NOMO-1 (cell line): Measurements from ENCODE around the gene GPER1.
"Not testable (repeated sequence)": the region's sequence is repeated elsewhere in the genome, so short reads cannot be mapped to it uniquely, and the experiment has no call there.

Source experiments
- DNase-seq, 2 experiments: peaks; one replicate each; lab custom pipeline; 2025; ENCODE audit not compliant: unreplicated experiment in 2 of 2; lab: John Stamatoyannopoulos, UW

GPER1 gene

DNA sequence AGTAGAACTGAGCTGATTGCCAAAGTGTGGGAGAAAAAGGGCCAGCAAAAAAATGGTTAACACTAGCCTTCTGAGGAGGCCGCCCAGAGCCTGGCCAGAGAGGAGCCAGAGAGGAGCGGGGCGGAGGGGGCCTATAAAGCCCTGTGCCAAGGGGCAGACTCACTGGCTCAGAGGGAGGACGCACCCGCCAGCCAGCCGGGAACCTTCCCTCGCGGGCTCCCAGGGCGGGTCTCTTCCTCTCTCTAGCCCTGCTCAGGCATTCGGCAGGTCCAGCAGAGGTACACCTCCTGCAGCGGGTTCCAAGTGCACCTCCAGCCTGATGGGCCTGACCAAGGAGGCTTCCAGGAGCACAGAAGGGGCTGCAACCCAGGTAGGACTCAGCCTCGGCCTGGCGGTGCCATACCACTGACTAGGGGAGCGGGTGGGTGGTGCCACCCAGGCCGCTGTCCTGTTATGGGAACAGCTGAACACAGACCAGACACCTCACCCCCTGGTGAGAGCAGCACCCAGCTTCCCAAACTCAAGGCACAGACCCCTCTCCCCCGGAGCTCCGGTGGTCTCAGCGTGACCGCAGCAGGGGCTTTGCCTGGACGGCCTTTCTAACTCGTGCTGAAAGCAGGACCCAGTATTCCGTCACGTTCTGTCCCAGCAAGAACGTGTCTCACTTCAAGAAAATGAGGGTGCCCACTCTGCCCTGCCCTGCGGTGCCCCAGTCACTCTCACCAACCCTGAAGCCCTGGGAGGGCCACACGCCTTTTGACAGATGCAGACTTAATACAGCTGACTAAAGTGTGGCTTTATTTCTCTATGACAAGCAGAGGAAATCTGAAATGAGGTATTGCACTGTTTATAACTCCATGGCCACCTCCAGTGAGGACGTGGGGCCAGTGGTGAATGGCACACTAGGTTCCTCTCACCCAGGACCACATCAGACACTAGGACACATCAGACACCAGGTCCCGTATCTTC lies at the start of gene GPER1:
TSS of gene GPER1 (plus strand) at position 162 of the 969 bp plus-strand sequence. CDS start 3,616 bp downstream, outside the sequence.
- DNase-seq: no peak

DNA sequence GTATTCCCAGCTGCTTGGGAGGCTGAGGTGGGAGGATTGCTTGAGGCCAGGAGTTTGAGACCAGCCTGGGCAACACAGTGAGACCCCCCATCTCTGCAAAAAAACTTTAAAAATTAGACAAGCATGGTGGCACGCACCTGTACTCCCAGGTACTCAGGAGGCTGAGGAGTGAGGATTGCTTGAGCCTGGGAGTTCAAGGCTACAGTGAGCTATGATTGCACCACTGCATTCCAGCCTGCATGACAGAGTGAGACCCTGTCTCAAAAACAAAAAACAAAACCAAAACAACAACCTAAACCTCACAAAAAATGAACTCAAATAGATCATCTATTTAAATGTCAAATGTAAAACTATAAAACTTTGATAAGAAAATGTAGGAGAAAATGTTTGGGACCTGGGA lies 47.7 kb upstream of the GPER1 start:
- not testable (repeated sequence) for DNase-seq

DNA sequence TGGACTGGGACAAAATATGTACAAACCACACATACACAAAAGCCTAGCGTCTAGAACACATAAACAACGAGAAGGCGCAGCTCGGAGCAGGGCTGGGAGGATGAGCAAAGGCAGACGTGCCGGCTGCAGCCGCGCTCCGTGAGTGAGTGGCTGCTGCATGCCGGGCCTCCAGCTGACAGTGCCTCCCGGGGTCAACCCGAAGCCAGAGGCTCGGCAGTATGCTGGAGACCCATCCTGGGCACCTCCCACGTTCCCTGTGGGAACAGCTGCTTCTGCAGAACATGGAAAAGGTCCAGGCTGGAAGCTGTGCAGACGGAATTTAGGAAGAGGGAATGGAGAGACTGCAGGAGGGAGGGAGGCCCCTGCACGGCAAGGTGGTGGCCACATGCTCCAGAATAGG lies 47.1 kb upstream of the GPER1 start:
- no peak for DNase-seq

DNA sequence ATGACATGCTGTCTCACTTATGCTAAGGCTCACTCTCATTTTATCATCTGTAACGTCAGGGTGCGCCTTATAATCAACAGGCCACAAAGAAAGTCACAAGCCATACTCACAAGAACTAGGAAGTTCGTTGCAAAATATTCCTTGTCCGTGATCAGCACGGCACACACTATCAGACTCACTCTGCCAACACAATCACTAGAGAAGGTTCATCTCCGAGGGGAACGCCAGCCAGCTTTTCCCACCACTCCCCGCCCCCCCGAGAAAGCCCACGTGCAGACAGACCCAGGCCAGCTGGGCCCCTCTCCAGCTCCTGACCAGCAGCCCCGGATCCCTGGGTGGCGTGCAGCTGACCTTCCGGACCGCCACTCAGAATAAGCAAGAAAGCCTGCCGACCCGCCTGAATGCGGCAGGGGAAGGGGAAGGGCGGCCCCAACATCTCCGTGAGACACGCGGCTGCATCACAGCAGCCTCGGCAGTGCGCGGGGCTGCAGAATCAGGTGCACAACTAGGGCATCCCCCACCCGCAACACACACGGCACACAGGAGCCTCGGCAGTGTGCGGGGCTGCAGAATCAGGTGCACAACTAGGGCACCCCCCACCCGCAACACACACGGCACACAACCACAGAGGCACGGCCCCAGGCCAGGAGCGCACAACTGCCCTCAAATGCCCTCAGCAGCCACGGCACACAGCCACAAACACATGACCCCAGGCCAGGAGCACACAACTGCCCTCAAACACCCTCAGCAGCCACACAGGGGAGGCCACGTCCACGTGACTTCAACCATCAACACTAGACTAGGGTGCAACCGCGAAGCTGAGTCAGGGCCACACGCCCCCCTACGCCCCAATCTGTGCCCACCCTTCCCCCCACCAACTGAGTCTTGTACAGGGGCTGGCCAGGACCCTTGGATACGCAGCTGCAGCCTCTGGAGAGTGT lies 46.1 kb upstream of the GPER1 start:
- DNase-seq: no peak

DNA sequence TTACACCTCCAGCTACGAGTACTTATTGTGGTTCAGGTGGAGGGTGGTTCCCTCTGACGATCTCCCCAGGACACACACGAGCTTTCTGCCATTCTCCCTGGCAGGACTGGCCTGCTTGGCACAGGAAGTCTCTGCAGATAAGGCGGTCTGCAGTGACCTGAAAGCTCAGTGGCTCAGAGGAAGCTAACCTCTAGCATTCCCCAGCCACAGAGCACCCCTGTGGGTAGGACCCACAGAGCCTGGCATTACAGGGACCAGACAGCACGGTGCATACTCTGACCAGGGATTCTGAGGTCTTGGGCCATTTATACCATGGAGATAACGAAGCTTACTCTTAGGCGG lies 45.5 kb upstream of the GPER1 start:
- DNase-seq: no peak

DNA sequence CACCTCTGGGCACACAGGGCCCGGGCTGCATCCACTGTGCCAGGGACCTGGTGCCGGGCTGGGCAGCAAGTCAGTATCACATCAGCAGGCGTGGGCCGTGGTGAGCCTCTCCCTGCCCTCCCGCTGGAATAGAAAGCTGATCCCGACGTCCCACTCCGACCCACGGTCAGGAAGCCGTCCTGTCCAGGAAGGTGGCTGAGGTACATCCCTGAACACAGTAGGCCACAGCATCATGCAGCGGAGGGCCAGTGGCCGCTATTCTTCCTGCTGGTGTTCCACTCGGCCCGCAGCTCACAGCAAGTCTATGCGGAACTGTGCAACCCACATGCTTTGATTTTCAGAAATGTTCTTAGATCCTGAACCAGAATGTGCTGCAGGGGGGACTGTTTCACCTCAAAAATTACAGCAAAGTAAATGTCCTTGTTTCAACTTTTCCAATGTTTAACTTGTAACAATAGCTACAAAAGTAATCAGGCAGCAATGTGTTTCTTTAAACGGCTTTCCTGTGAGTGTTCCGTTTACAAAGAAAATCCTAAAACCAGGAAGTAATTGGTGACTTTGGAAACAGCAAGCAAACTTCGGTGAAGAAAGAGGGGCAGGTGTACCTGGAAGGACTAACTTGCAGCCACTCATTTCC lies 44.2 kb upstream of the GPER1 start:
- DNase-seq: no peak

DNA sequence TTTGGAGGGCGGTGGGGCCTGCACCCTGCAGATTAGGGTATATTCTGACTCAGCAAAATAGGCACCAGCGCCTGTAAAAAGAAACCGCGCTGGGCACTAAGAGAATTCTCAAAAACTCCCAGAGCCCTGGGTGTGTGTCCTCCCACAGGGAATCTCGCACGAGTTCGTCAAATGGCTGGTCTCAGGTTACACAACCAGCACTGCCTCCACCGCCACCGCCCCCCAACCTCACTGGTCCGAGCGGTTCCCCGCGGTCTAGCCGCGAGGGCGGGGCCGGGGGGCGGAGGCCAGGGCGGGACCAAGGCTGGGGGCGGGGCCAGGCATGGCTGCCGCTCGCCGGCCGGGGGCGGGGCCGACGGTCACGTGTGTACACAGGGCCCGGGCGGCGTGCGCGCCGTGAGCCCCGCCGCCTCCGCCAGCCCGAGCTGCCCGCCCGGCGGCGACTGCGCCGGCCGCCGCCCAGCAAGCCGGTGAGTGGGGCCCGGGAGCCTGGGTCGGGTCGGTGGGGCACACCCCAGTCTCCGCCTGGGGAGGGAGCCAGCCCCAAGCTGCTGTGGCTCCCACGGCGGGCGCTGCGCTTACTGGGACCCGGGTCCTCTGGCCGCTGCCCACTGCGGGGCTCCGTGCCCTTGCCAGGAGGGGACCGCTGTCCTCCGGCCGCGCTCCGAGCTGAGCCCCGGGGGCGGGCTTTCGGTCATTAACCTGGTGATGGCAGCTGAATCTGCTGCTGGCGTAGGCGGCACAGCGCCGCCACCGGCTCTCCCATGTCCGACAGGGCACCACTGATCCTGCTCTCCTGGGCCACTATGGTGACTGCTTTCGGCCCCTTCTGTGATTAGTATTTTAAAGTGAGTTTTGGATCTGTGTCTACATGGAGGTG lies 43.5 kb upstream of the GPER1 start, which contains the start of gene GPR146:
TSS of gene GPR146 (plus strand) at position 358 of the 880 bp plus-strand sequence. CDS start 12,970 bp downstream, outside the sequence.
- DNase-seq: peak; percentile 87 to 94

DNA sequence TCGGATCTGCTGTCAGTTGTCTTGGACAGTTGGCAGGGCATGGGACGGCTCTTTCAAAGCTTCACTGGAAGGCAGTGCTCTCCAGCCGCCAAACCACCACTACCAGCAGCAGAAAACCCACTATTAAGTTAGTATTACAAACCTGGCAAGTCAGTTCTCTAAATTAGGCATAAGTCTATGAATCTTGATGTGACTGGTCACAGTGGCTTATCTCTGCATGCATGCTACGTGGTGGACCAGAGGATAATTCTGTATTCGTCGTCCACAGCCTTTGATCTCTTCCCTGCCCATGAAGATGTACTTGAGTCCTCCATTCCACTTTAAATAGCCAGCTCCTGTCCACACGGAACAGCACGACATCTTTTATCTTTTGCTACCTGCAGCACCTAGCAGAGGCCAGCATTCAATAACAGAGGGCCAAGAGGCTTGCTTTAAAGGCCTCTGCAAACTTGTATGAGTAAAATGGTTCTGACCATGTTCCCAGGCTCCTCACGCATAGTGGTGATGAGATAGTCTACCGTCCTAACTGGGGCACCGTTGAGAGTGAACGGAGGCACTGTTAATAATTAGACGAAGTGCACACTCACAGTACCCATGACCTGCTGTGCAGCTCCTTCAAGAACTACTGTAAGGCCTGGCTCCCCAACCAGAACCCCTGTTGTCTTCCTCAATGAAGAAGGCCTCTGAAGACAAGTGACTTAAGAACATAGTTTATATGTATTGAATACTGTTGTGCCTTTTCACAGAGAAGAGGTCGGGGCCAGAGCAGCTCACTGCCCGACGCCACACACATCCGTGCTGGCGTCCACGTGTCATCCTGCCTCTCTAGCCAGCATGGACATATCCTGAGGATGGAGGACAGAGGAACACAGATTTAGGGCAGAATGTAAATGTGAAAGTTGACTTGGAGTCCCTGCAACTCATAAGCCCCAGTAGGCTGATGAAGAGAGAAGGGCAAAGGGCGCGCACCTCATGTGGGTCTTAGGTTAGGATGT lies 42.5 kb upstream of the GPER1 start:
- no peak for DNase-seq

DNA sequence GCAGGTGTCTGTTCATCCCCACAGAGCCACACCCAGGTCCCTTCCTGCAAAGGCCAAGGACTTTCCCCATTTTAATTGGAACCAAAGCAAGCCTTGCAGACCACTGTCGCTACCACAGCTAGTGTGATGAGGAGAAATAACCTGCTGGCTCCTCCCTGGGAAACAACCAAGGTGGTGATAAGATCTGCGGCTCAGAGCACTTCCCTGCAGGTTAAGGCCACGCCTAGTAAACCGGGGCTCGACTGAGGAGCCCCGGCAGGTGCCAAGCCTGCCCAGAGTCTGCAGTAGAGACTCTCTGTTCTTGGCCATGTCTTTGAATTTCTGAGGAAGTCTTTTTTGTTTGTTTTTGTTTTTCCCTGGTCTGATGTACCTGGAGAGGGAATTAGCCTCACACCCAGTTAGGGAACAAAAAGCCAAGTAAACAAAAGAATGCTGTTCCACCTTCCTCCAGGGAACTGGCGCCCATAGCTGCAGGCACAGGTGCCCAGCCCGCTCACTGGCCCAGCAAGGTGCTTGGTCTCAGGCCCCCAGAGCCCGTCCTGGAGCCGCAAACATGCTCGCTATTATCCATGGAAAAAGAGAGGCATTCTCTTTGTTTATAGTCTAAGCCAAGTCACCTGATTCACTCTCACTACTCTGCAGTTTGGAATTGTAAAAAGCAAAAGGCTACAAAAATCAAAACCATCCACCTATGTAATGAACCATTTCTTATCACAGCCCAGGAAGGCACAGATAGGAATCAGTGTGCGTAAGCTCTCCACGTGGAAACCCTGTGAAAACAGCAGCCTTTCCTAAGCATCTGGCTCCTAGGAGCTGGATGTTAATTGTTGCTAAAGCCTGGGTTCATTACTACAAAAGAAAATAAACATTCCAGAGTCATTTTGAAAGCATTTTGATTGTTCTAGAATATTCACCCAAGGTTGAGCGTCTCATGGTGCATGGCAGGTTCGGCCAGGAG lies 40.9 kb upstream of the GPER1 start:
- DNase-seq: no peak

DNA sequence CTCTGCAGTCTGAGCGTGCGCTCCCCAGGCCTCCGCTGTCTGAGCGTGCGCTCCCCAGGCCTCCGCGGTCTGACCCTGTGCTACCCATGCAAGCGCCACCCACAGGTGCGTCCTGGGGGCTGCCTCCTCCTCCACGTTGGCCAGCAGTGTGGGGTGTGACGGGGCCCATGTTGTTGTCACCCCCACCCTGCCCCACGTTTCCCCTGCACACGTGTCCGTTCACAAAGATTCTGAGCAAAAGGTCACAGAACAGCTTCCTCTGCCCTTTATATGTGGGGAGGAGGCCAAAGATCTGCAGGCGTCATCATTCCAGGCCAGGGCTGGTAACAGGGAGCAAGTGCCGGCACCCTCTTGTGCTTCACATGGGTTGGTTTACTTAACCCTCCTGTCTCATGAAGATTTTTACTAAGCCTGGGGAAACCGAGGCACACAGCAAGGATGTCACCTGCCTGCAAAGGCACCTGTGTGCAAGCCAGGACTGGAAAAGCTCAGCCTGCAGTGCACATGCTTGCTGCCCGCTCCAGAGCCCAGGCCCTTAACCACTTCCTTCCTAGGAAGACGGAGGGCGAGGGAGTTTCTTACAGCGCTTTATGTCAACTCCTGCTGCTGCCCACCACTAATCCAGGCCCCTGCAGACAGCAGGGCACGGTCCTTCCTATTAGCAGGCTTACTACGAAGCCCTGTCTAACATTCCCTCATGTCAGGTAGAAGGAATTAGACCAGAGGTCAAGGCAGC lies 38.7 kb upstream of the GPER1 start:
- peak in 1 of 2 experiments; percentile 19 for DNase-seq

DNA sequence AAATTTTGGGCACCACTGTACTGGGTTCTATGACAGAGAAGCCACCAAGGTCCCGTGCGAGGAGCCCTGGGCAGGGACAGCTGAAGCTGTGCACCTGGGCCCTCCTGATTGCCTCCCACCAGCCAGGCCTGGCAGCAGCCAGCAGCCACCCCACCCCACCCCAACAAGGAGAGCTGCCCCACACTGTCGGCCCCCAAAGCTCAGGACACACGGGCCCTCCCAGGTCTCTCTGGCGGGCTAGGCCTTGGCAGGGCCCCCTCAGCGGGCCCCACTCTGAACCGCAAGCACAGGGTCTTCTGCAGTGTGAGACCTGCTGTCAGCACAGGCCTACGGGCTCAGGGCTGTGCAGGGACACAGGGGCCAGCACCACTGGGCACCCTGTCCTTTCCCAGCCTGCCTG lies 38.1 kb upstream of the GPER1 start:
- DNase-seq: no peak

DNA sequence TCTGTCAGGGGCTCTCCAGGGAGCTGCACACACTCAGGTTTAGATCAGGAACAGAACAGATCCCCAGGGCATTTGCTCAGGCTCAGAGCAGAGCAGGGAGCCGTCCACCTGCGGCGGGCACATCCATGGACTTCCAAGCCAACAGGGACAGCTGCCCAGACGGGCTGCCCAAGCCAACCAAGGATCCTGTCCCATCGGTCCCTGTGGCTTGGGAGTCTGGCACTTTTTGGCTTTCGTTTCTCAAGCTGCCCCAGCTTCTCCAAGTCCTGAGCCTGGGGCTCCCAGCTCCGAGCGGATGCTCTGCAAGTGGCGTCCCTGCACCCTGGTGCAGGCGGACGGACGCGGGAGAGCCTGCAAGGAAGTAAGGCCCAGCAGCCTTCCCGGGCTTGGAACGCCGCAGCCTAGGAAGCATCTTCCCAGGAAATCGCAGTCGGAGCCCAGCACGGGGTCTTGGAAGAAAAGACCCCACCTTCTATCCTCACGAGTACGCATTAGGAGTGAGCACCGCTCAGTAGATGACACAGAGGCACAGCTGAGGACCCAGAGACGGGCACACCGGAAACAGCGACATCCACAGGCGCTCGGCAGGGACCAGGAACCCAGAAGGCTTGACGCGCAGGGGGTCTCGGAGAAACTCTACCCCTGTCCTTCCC lies 37.5 kb upstream of the GPER1 start:
- no peak for DNase-seq

DNA sequence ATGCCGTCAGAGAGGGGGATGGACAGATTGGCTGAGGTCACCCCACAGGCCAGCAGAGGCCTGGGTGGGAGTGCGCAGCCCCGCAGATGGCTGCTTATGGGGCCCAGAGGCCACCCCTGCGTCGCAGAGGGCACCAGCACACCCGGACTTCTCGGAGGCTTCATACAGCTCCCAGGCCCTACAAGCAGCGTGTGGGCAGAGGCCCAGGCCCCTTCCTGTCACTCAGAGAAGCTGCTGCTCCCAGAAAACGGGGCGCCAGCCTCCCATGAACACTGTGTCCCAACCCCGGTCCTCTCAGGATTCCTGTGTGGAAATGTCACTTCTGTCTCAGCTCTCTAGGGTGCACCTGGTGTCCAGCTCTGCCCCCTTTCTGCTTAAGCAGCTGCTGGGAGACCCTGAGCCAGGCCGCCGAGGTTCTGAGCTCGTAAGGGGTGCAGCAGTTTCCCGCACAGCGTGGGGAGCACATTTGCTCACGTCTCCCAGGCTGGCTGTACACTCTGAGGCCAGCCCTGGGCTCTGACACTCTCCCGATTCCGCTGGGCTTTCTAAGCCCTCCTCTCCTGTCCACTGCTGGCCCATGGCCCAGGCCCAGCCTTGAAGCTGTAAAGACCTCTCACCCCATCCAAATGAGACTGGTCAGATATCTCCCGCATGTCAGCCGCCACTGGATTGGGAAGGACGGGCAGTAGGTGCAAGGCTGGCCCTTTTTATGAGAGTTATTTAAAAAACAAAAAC lies 36.8 kb upstream of the GPER1 start:
- DNase-seq: no peak

DNA sequence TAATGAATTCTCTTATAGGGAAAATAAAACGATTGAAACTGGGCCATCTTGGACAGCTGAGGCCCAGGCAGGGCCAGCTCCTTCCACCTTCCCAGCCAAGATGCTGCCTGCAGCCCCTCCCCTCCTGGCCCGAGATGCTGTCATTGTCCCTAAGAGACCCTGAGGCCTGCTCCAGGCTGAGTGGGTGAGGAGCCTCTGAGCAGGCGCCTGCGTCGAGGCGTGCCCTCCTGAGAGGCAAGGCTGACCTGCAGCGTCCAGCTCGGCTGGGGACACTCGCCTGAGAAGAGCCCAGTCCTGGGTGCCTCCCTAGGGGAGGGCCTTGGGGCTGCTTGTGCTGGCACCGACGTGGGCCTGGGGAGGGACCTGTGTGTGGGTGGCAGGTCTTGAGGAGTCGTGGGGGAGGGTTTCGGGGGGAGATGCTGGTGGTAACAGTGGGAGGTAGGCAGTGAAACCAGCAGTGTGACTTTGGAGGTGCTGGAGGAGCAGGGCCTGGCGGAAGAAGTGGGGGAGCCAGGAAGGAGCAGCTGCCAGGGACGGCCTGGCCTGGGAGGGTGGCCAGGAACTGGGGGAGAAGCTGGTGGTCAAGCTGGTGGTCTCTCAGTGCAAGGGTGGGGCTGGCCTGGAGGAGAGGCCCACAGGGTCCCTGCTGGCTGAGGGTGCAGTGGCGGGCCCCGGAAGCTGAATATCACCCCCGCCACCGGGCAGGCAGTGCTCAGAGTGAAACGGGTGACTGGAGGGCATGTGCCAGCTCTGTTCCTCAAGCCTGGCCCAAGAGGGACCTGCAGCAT lies 35.7 kb upstream of the GPER1 start:
- DNase-seq: no peak

DNA sequence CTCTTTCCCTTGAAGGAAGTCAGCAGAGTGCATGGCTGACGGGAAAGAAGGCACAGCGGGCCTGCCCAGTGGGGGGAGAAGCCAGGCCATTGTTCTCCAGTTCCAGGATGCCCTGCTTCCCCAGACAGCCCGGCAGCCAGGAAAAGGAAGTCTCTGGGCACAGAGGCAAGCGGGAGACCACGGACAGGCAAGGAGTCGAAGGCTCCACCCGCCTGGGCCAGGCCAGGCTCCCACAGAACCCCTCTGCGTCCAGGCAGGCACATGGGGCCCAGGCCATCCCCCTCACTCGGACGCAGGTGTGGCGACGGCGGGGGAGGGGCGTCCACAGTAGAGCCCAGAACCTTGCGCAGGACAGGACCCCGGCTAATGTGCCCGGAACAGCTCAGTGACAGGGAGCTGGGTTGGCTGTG lies 34.9 kb upstream of the GPER1 start:
- DNase-seq: no peak
